ENCODE data around the gene PPM1E.

DNA sequence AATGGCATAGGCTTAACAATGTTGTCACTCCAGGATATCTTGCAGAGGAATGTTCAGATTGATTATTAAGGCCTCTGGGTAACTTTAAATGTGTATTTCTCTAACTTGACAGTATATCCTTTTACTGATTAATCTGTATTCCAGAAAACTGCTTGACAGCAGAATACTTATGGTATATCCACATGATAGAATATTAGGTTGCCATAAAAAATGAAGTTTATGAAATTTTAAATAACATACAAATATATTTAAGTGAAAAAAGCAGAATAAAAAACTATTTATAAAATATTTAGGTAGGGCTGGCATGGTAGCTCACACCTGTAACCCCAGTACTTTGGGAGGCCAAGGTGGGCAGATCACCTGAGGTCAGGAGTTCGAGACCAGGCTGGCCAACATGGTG is 244.4 kb downstream of the PPM1E start:
- TF ChIP-seq, protein P1, sequence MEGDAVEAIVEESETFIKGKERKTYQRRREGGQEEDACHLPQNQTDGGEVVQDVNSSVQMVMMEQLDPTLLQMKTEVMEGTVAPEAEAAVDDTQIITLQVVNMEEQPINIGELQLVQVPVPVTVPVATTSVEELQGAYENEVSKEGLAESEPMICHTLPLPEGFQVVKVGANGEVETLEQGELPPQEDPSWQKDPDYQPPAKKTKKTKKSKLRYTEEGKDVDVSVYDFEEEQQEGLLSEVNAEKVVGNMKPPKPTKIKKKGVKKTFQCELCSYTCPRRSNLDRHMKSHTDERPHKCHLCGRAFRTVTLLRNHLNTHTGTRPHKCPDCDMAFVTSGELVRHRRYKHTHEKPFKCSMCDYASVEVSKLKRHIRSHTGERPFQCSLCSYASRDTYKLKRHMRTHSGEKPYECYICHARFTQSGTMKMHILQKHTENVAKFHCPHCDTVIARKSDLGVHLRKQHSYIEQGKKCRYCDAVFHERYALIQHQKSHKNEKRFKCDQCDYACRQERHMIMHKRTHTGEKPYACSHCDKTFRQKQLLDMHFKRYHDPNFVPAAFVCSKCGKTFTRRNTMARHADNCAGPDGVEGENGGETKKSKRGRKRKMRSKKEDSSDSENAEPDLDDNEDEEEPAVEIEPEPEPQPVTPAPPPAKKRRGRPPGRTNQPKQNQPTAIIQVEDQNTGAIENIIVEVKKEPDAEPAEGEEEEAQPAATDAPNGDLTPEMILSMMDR (optimal IDR thresholded peaks at IDR 0.05 in 1 of 3, IDR thresholded peaks at IDR 0.05 in 1 of 3, conservative IDR thresholded peaks at IDR 0.05 in 1 of 3; ENCODE audit: extremely low read depth in 1 of 3, insufficient read depth in 2 of 3, low read length in 3 of 3), result no peak
- no peak for TF ChIP-seq EZH2 (IDR thresholded peaks at IDR 0.05; ENCODE audit: low read length)

Data from keratinocyte (primary cell).